GM19238 (cell line): ENCODE results near the gene SH3PXD2A.
"Not testable (repeated sequence)": the region's sequence is repeated elsewhere in the genome, so short reads cannot be mapped to it uniquely, and the experiment has no call there.

Experiments used
- DNase-seq: peaks from one replicate; pipeline ENCODE4 v3.0.0; 2011; ENCODE audit warnings: low spot score; ENCODE audit not compliant: insufficient read length

The SH3PXD2A gene

GRCh38 chr10:103851261-103851660, 4.1 kb downstream of the SH3PXD2A start:
- no peak for DNase-seq

DNA sequence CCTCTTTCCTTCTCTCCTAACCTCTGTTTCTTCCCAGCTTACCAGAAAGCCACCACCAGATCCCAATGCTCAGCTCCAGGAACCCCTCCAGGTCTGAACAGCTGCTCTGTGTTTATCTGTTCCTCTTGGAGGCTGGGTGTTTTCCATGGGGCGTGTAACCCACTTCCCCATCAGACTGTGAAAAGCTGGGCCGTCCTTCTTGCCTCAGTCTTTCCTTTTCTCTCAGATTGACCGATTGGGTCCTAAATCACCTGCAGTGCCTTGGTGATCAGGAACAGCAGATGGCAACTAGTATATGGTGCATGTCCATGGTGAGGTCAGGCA, 4.8 kb downstream of the SH3PXD2A start:
- no peak for DNase-seq

- DNase-seq = no peak
These were observed 5.3 kb downstream of the SH3PXD2A start for GRCh38 chr10:103849880-103850571.

- DNase-seq = no peak
These were observed 6.0 kb downstream of the SH3PXD2A start for GRCh38 chr10:103849212-103849877.

DNA sequence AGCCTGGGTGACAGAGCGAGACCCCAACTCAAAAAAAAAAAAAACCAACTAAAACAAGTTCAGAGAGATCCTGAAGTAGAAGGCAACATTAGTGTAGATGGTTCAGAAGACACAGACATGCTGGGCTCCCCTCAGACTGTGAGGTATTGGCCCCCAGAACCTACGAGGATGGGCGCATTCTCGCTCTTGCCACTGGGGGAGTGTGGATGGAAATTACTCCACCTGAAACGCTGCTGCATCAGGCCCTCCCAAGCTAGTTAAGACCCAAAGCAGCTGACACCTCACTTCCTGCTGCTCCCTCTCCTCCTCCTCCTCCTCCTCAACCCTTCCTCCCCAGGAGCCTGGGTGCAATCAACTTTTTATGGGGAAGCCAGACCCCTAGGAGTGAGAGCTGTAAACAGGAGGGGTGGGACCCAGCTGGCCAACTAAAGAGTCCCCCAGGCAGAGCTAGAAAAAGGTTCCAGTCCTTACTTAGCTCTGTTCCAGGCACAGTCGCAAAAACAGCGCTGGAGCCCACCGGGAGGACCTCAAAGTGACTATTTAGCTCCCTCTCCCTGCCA, 7.4 kb downstream of the SH3PXD2A start:
- DNase-seq = no peak

DNA sequence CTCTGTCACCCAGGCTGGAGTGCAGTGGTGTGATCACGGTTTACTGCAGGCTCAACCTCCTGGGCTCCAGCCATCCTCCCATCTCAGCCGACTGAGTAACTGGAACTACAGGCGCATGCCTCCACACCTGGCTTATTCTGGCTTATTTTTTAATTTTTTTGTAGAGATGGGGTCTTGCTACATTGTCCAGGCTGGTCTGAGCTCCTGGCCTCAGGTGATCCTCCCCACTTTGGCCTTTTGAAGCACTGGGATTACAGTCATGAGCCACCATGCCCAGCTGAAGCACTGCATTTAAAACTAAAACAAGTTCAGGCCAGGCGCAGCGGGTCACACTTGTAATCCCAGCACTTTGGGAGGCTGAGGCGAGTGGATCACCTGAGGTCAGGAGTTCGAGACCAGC, 8.0 kb downstream of the SH3PXD2A start:
- no peak for DNase-seq

- DNase-seq = peak; percentile 47
These were observed 9.4 kb downstream of the SH3PXD2A start for GRCh38 chr10:103845972-103846371.

GRCh38 chr10:103845346-103845745, 10.0 kb downstream of the SH3PXD2A start:
- DNase-seq = not testable (repeated sequence)

- DNase-seq = no peak
These were observed 11.4 kb downstream of the SH3PXD2A start for GRCh38 chr10:103843854-103844570.

GRCh38 chr10:103843045-103843444, 12.3 kb downstream of the SH3PXD2A start:
- no peak for DNase-seq

- no peak for DNase-seq
These were observed 12.8 kb downstream of the SH3PXD2A start for GRCh38 chr10:103842605-103843004.

DNA sequence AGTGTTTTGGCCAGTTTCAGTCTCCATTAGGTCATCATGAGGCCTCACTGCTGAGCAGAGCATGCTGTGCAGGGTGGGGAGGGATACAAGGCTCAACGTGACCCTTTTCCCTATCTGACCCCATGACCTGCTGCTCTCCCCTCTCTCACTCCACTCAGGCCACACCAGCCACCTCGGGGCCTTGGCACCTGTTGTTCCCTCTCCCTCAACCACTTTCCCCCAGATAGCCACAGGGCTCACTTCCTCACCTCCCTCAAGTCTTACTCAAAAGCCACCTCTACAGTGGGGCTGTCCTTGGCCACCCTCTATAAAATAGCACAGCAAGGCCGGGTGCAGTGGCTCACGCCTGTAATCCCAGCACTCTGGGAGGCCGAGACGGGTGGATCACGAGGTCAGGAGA, 13.9 kb downstream of the SH3PXD2A start:
- DNase-seq = no peak

- DNase-seq = no peak
These were observed 14.7 kb downstream of the SH3PXD2A start for GRCh38 chr10:103840740-103841070.

GRCh38 chr10:103839872-103840739, 15.3 kb downstream of the SH3PXD2A start:
- DNase-seq = no peak

GRCh38 chr10:103839519-103839871, 15.9 kb downstream of the SH3PXD2A start:
- DNase-seq = no peak

GRCh38 chr10:103838862-103839518, 16.4 kb downstream of the SH3PXD2A start:
- DNase-seq = no peak

- no peak for DNase-seq
These were observed 17.3 kb downstream of the SH3PXD2A start for GRCh38 chr10:103838070-103838395.

DNA sequence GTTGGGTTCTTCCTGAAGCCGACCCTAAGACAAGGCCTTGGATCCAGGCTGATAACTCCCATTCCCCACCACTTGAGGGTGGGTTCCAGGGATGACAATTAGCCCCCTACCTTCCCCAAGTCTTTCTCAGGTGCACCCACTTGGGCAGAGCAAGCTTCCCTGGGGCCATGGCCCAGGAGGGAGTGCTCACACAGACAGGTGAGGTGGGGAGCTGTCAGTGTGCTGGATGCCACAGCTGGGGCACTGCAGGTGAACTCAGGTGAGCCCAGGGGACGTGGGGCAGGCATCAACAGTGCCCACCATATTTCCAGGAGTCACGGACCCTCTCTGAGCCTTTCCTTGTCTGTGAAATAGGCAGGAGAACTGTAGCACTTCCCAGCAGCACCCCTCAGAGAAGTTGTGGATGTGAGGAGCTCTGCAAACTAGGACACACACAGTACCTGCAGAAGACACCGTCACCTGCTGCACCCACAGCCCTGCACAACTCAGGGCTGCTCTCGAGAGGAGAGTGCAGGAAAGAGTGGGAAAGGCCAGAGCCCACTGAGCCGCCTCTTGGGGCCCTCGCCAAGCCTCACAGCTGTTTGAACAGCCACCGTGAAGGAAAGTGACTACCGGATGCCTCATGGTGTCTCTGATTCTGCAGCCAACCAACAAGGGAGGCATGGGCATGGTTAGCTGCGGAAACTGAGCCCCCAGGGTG, 17.9 kb downstream of the SH3PXD2A start:
- DNase-seq = no peak

DNA sequence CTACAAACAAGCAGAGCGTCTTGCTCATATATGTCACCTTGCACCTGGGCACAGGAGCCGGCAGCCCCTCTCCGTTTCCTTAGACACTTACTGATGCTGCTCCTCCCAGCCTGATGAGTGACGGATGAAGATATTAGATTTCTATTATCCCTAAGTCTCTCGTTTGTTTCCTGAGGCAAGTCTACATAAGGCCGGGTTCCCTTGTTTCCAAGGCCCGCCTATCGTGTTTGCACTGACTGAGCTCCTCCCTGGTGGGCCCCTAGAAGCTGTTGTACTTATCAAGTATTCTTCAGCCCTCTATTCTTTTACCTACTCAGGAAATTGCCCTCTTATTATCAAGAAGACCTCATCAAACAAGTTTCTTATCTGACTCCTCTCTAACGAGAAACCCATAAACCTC, 18.5 kb downstream of the SH3PXD2A start:
- no peak for DNase-seq

DNA sequence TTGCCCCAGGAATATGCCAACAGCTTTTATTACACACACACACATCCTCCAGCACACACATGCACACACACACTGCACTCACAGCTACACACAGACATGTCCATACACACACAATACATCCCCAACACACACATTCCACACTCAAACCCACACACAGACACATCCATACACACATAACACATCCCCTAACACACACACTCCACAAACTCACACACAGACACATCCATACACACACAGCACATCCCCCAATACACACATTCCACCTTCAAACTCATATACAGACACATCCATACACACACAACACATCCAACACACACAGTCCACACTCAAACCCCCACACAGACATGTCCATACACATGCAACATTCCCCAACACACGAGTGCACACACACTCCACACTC, 19.1 kb downstream of the SH3PXD2A start:
- no peak for DNase-seq
